Measurements from ENCODE around the gene CCL24.

- TF ChIP-seq CTCF (IDR thresholded peaks at IDR 0.05 in 8 of 11, conservative IDR thresholded peaks at IDR 0.05 in 3 of 11) (no peak), POLR2A (IDR thresholded peaks at IDR 0.05) (no peak)
Measured at GRCh38 chr7:75806560-75807307, 6.9 kb downstream of the CCL24 start.

All from spleen (tissue), 7 donors.